Left kidney (tissue), 2 donors: ENCODE data around the gene NFIL3. TPM values are rescaled to one million over a fixed set of nuclear protein-coding genes. Genes with fewer than 3 reads are reported as not detected.

Source experiments
- DNase-seq: peaks from one replicate; pipeline ENCODE4 v3.0.0-alpha.2; 2013
- polyA plus RNA-seq: library from polyadenylated mRNA; unstranded; fragments of 120-200 nt; gene quantifications from one replicate; pipeline ENCODE4 v1.2.1, GENCODE V29; 2013; ENCODE audit not compliant: insufficient read length

Gene NFIL3
- polyA plus RNA-seq, 1 donor: 32.8 TPM

- DNase-seq: peak; percentile 44
Measured at GRCh38 chr9:91360551-91361290, 62.9 kb downstream of the NFIL3 start.

GRCh38 chr9:91359734-91360470, 63.7 kb downstream of the NFIL3 start:
- no peak for DNase-seq

GRCh38 chr9:91359083-91359482, 64.5 kb downstream of the NFIL3 start:
- DNase-seq: no peak

Other genes with a start within 250 kb of the NFIL3 start
- gene AUH, start 61.9 kb downstream of the NFIL3 start, polyA plus RNA-seq: 41.5 TPM